HepG2 (cell line): Measurements from ENCODE around the gene TLE5. TPM values are rescaled to one million over a fixed set of nuclear protein-coding genes. Genes with fewer than 3 reads are reported as not detected.
"Not testable (repeated sequence)": the region's sequence is repeated elsewhere in the genome, so short reads cannot be mapped to it uniquely, and the experiment has no call there.

Source experiments
- ATAC-seq: fragments of 200-7000 bp; cut with Tn5 transposase; 3 replicates; pipeline ENCODE4 v1.9.1; 2020; ENCODE audit warnings: mild to moderate bottlenecking, moderate library complexity
- BruUV-seq: library from RNA; stranded (reverse); fragments of 400-500 nt; replicated peaks from 2 replicates; lab custom pipeline; 2021; lab: Mats Ljungman, UMichigan
- CTCF ChIA-PET: fragments of 300-600 bp; formaldehyde crosslinking; extraction: SDS; loops from one replicate; lab custom pipeline; 2021; ENCODE audit warnings: low total read pairs, inconsistent platforms, low intra/inter-chr PET ratio; lab: Yijun Ruan, JAX
- POLR2A ChIA-PET: fragments of 350-600 bp; sonication (Branson Sonifier 250); formaldehyde crosslinking; loops from one replicate; lab custom pipeline; 2020; ENCODE audit warnings: antibody characterized with exemption, inconsistent platforms; lab: Yijun Ruan, JAX
- DNase-seq: peaks from one replicate; pipeline ENCODE4 v3.0.0-alpha.2; 2015; ENCODE audit warnings: low spot score
- FAIRE-seq: peaks from 3 replicates; lab custom pipeline; 2011; peaks lifted over from hg19 to GRCh38; lab: Jason Lieb, UNC
- H2AFZ ChIP-seq: one replicate; pipeline ENCODE4 v1.6.1; 2011; ENCODE audit warnings: low read length, inconsistent platforms
- H3K27ac ChIP-seq: fragments of 300-600 bp; 3 replicates; pipeline ENCODE4 v1.8.0; 2011; ENCODE audit warnings: mixed run types, mild to moderate bottlenecking, mixed read lengths, low read length, inconsistent platforms; ENCODE audit not compliant: insufficient read depth; ENCODE audit errors: extremely low read length
- H3K27me3 ChIP-seq, 2 experiments: fragments of 200-600 bp in 1 of 2; 2 replicates in 1 of 2; 3 replicates in 1 of 2; pipeline versions ENCODE4 v1.6.0 to v1.8.0; 2011; ENCODE audit warnings: low read length in 2 of 2, mild to moderate bottlenecking in 2 of 2, moderate library complexity in 2 of 2, inconsistent platforms in 1 of 2; ENCODE audit not compliant: insufficient read depth in 2 of 2, control insufficient read depth in 1 of 2
- H3K36me3 ChIP-seq, 2 experiments: fragments of 200-600 bp in 1 of 2; replicated peaks in 1 of 2; 2 replicates in 1 of 2; 3 replicates in 1 of 2; pipeline versions ENCODE4 v1.5.1 to v1.8.0; 2011; ENCODE audit warnings: low read length in 2 of 2, inconsistent platforms in 1 of 2; ENCODE audit not compliant: insufficient read depth in 2 of 2, control insufficient read depth in 1 of 2
- H3K4me1 ChIP-seq: 2 replicates; pipeline ENCODE4 v1.5.1; 2012; ENCODE audit warnings: low read length, inconsistent platforms; ENCODE audit not compliant: insufficient read depth
- H3K4me2 ChIP-seq: 2 replicates; pipeline ENCODE4 v1.6.0; 2011; ENCODE audit warnings: low read depth, low read length, inconsistent platforms
- H3K4me3 ChIP-seq, 3 experiments: fragments of 200-600 bp in 1 of 3; sonication (generic), shearing (Covaris generic) in 1 of 3; replicated peaks in 1 of 3; 2 replicates each; pipeline ENCODE4 v1.5.1; 2011 to 2016; ENCODE audit warnings: low read length in 3 of 3, inconsistent platforms in 2 of 3, low read depth in 2 of 3, mild to moderate bottlenecking in 2 of 3, control low read depth in 1 of 3, mixed read lengths in 1 of 3; ENCODE audit not compliant: insufficient read depth in 1 of 3
- H3K79me2 ChIP-seq: one replicate; pipeline ENCODE4 v1.6.1; 2011; ENCODE audit warnings: low read length, inconsistent platforms; ENCODE audit not compliant: insufficient read depth
- H3K9ac ChIP-seq: 2 replicates; pipeline ENCODE4 v1.6.0; 2011; ENCODE audit warnings: mild to moderate bottlenecking, low read depth, low read length, inconsistent platforms; ENCODE audit not compliant: insufficient read depth
- H3K9me3 ChIP-seq: 2 replicates; pipeline ENCODE4 v1.5.1; 2012; ENCODE audit warnings: mild to moderate bottlenecking, low read length
- H4K20me1 ChIP-seq: 2 replicates; pipeline ENCODE4 v1.6.0; 2011; ENCODE audit warnings: inconsistent platforms, mild to moderate bottlenecking, low read length, moderate library complexity; ENCODE audit not compliant: insufficient read depth
- MBD4 ChIP-seq: IDR thresholded peaks from 2 replicates; pipeline ENCODE4 v1.6.1; 2012; ENCODE audit warnings: low read length, inconsistent platforms, borderline replicate concordance
- MXD4 ChIP-seq: IDR thresholded peaks from 2 replicates; pipeline ENCODE4 v1.6.1; 2016; ENCODE audit warnings: mild to moderate bottlenecking, missing biosample characterization, missing genetic modification reagents
- PCBP1 ChIP-seq: fragments of 200-400 bp; formaldehyde crosslinking; IDR thresholded peaks from 2 replicates; pipeline ENCODE4 v1.6.1; 2017; ENCODE audit warnings: mild to moderate bottlenecking, low read depth, low read length, borderline replicate concordance
- REXO4 ChIP-seq: sonication (generic); formaldehyde crosslinking; IDR thresholded peaks from 2 replicates; pipeline ENCODE4 v1.8.0; 2022; ENCODE audit warnings: missing genetic modification reagents, mild to moderate bottlenecking, borderline replicate concordance
- TBX2 ChIP-seq: sonication (generic); formaldehyde crosslinking; IDR thresholded peaks from 2 replicates; pipeline ENCODE4 v1.5.0; 2020; ENCODE audit warnings: missing genetic modification reagents, mild to moderate bottlenecking, borderline replicate concordance
- ZHX2 ChIP-seq, 2 experiments: sonication (generic) in 1 of 2; formaldehyde crosslinking in 1 of 2; IDR thresholded peaks; 2 replicates each; pipeline versions ENCODE4 v1.6.1 to v1.9.0; 2014 to 2022; ENCODE audit warnings: antibody characterized with exemption in 1 of 2, borderline replicate concordance in 1 of 2, inconsistent platforms in 1 of 2, low read depth in 1 of 2, missing genetic modification reagents in 1 of 2
- ZNF296 ChIP-seq: sonication (generic); formaldehyde crosslinking; conservative IDR thresholded peaks from 2 replicates; pipeline ENCODE4 v1.5.0; 2020; ENCODE audit warnings: mild to moderate bottlenecking, missing genetic modification reagents
- ZNF770 ChIP-seq: sonication (generic); formaldehyde crosslinking; IDR thresholded peaks from 2 replicates; pipeline ENCODE4 v1.5.0; 2020; ENCODE audit warnings: mild to moderate bottlenecking, missing genetic modification reagents
- ZSCAN25 ChIP-seq: sonication (generic); formaldehyde crosslinking; IDR thresholded peaks from 2 replicates; pipeline ENCODE4 v1.8.0; 2022; ENCODE audit warnings: mild to moderate bottlenecking, missing genetic modification reagents
- WGBS: methylation state at CpG from one replicate; pipeline ENCODE4 v1.1.6; 2017; ENCODE audit warnings: low lambda C conversion rate; 5-methylcytosine and 5-hydroxymethylcytosine counted together
- in situ Hi-C: cut with HindIII; loops from 2 replicates; pipeline ENCODE4 v1.10.0; 2017; ENCODE audit warnings: low pct_unique_long_range_greater_than_20kb; ENCODE audit not compliant: extremely low pct_ligation_motif_present
- intact Hi-C: fragments of 100-400 bp; cut with micrococcal nuclease; formaldehyde crosslinking; loops from one replicate; pipeline ENCODE4 v1.10.0; 2022; ENCODE audit not compliant: unreplicated experiment
- polyA plus RNA-seq, 8 experiments: library from polyadenylated mRNA; depleted of rRNA in 3 of 8; stranded (reverse) in 7 of 8; unstranded in 1 of 8; fragments of >200 nt; fragmentation: Illumina TruSeq in 4 of 8; extraction: Trizol in 4 of 8; gene quantifications; 2 replicates each; pipeline versions ENCODE4 v1.2.1 to v1.2.3, GENCODE V29; 2011 to 2016; ENCODE audit warnings: low read depth in 4 of 8, missing spikeins in 1 of 8, mixed read lengths in 1 of 8; ENCODE audit not compliant: insufficient read depth in 1 of 8
- total RNA-seq, 5 experiments: library from RNA; depleted of rRNA; stranded (reverse); fragments of >200 nt; fragmentation: Illumina TruSeq; extraction: Trizol; gene quantifications; 2 replicates each; pipeline ENCODE4 v1.2.3, GENCODE V29; 2016; ENCODE audit warnings: low read depth in 1 of 5

TLE5 gene
- total and polyA plus RNA-seq, 2 of the 13 experiments (the other 11 are each of a cell fraction or from before 2014, with no cell fraction given) = 62.8 to 189 TPM

- H2AFZ ChIP-seq, DNase-seq, H3K27ac ChIP-seq, H4K20me1 ChIP-seq, CTCF ChIA-PET, H3K79me2 ChIP-seq, POLR2A ChIA-PET, ATAC-seq, H3K4me3 ChIP-seq, H3K9me3 ChIP-seq, H3K9ac ChIP-seq, FAIRE-seq, in situ Hi-C loops, intact Hi-C loops: not testable (repeated sequence)
- peaks cover 2 to 13% of the 10 kb centered on the region in 2 experiments; a peak in 3 of 5 replicates for H3K27me3 ChIP-seq
- H3K4me1 ChIP-seq = peaks cover 18% of the 10 kb centered on the region
- 36% methylated on average over 13 of the region's 13 CpGs for WGBS
- peak; percentile 84 for TF ChIP-seq ZNF770 (CRISPR knock-in tag)
- TF ChIP-seq, all 625 proteins: peak for 1; not testable (repeated sequence) for 624
- not testable (repeated sequence) for H3K4me2 ChIP-seq, H3K36me3 ChIP-seq, BruUV-seq
Observed at GRCh38 chr19:3012059-3012458, 50.2 kb downstream of the TLE5 start.

- Histone ChIP-seq H3K4me2 (no peak overlapping the region), H3K4me1 (peaks cover 18% of the 10 kb centered on the region), H3K27me3 (peaks cover 2 to 13% of the 10 kb centered on the region in 2 experiments; a peak in 3 of 5 replicates), H3K9ac (no peak overlapping the region), H3K36me3 (no peaks in the 10 kb centered on the region), H4K20me1 (no peaks in the 10 kb centered on the region), H3K79me2 (no peaks in the 10 kb centered on the region), H3K27ac (no peak overlapping the region), H3K4me3 (no peak overlapping the region), H2AFZ (no peak overlapping the region), H3K9me3 (no peaks in the 10 kb centered on the region)
- no TSS peak for BruUV-seq
- DNase-seq = no peak
- 47% methylated on average over 12 of the region's 13 CpGs for WGBS
- in situ Hi-C loops = no loop called here
- CTCF ChIA-PET = no interaction called here
- POLR2A ChIA-PET = no interaction called here
- FAIRE-seq = no peak
- ATAC-seq = no peak
- intact Hi-C loops = no loop called here
- TF ChIP-seq TBX2 (CRISPR knock-in tag) (no peak), REXO4 (no peak), ZHX2 (IDR thresholded peaks at IDR 0.05; ENCODE audit: low read depth) (no peak), ZHX2 (CRISPR knock-in tag; IDR thresholded peaks at IDR 0.05; ENCODE audit: borderline replicate concordance) (no peak), ZNF296 (CRISPR knock-in tag) (no peak), ZSCAN25 (no peak), MXD4 (CRISPR knock-in tag) (no peak), PCBP1 (no peak), MBD4 (no peak)
Observed at GRCh38 chr19:3010871-3011270, 51.4 kb downstream of the TLE5 start.
